Measurements from ENCODE around the gene CALHM3.
A peak's percentile ranks its signal among the peaks of the same experiment; 100 is the strongest.

The CALHM3 gene

DNA sequence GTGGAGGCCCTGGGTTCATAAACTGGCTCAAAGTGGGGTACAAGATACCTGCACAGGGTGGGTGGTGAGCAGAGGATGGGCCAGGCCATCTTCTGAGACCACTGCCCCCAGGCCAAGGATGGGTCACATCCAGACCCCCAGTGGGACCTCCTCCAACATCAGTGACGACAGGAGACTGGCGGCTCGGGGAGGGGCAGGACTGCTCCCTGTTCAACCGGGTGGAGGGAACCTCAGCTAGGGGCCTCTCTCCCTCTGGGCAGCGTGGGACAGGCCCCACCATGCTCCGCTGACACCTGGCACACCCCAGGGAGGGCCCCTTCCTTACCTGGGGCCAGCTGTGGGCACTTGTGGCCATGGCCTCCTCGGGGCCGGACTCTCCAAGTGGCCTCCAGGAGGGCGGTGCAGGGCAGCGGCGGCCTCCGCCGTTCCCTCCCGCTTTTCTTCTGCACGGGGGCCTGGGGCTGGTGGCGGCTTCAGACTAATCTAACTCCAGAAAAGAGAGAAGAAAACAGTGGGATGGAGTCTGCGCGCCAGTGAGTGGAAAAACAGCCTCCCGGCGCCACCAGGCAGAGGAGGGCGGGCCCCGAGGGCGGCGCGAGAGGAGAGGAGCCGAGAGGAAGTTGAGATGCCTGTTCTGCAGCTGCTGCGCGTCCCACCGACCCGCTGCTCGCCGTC lies 27.1 kb downstream of the CALHM3 start, which contains the start of gene CALHM2:
TSS of gene CALHM2 (minus strand) at position 540 of the 675 bp plus-strand sequence. CDS start 2,429 bp downstream, outside the sequence.
- Histone ChIP-seq H3K4me3 (ENCODE audit: low read depth in 1 of 2, low read length in 1 of 2) (peak within 1 kb of the TSS; percentile 12 to 35), H3K4me1 (ENCODE audit: control insufficient read depth in 1 of 2, insufficient read depth in 1 of 2, low read depth in 1 of 2, low read length in 1 of 2) (peaks cover 7 to 13% of the 10 kb centered on the region in 2 experiments), H3K27ac (no peak within 1 kb of the TSS), H3K9me3 (no peaks in the 10 kb centered on the region), H3K36me3 (no peaks in the 10 kb centered on the region), H3K27me3 (peaks cover 59% of the 10 kb centered on the region)
- TF ChIP-seq, protein P1, sequence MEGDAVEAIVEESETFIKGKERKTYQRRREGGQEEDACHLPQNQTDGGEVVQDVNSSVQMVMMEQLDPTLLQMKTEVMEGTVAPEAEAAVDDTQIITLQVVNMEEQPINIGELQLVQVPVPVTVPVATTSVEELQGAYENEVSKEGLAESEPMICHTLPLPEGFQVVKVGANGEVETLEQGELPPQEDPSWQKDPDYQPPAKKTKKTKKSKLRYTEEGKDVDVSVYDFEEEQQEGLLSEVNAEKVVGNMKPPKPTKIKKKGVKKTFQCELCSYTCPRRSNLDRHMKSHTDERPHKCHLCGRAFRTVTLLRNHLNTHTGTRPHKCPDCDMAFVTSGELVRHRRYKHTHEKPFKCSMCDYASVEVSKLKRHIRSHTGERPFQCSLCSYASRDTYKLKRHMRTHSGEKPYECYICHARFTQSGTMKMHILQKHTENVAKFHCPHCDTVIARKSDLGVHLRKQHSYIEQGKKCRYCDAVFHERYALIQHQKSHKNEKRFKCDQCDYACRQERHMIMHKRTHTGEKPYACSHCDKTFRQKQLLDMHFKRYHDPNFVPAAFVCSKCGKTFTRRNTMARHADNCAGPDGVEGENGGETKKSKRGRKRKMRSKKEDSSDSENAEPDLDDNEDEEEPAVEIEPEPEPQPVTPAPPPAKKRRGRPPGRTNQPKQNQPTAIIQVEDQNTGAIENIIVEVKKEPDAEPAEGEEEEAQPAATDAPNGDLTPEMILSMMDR (IDR thresholded peaks at IDR 0.05) = no peak

DNA sequence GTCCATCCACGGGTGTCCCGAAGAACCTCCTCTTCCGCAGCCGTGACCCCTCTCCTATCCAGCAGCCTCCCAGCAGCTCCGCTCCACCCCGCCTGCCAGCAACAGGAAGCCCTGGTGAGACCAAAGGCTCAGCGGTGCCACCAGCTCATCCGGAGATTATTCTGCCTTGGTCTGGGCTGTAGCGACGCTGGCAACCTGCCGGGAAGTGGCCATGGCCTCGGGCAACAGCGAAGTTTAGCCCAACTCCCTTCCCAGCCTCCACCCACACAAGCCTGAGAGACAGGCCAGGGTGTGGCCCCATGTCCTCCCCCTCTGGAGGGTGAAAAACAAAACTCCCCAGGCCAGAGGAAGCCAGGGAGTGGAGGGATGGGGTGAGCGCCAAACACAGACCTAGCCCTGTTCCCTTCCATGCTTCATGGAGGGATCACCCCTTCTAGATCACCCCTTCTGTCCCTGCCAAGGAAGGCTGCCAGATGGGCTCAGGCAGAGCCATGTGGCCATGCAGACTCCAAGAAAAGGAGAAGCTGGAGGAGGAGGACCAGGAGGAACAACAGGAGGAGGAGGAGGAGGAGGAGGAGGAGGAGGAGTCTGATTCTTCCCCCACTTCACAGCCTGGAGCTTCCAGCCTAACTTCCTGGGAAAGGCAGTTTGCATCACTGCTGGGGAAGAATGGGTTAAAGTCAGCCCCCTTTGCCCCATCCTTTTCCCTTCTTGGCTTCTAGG lies 27.8 kb downstream of the CALHM3 start:
- H3K4me3 ChIP-seq (ENCODE audit: low read depth in 1 of 2, low read length in 1 of 2) = no peak overlapping the region
- H3K27me3 ChIP-seq = peaks cover 59% of the 10 kb centered on the region
- H3K36me3 ChIP-seq = peaks cover 3% of the 10 kb centered on the region
- H3K4me1 ChIP-seq (ENCODE audit: control insufficient read depth in 1 of 2, insufficient read depth in 1 of 2, low read depth in 1 of 2, low read length in 1 of 2) = peaks cover 7 to 13% of the 10 kb centered on the region in 2 experiments
- no peak overlapping the region for H3K27ac ChIP-seq
- H3K9me3 ChIP-seq = no peaks in the 10 kb centered on the region
- TF ChIP-seq, protein P1 (IDR thresholded peaks at IDR 0.05) = no peak

DNA sequence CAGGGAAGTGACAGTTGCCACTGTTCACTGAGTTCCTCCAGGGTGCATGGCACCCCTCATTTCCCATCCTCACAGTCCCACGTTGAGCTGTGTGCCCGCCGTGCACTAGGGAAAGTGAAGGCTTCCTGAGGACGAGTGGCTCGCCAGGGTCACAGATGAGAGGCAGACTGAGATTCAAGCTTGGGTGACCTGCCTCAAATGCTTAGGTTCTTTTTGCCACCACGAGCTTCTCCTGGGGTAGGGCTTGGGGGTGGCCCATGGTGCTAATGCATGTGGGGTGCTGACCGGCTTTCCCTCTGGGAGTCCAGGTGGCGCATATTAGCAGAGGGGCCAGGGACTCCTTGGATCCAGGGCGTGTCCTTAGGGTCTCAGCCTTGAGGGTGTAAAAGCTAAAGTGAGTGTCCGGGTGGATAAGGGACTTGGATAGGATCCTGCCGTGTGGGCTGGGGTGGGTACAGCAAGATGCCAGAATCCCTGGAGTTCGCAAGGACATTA lies 28.8 kb downstream of the CALHM3 start:
- Histone ChIP-seq H3K9me3 (no peaks in the 10 kb centered on the region), H3K4me1 (ENCODE audit: control insufficient read depth in 1 of 2, insufficient read depth in 1 of 2, low read depth in 1 of 2, low read length in 1 of 2) (peaks cover 7 to 13% of the 10 kb centered on the region in 2 experiments), H3K27ac (no peak overlapping the region), H3K4me3 (ENCODE audit: low read depth in 1 of 2, low read length in 1 of 2) (no peak overlapping the region), H3K27me3 (peaks cover 59% of the 10 kb centered on the region), H3K36me3 (peaks cover 13% of the 10 kb centered on the region)
- TF ChIP-seq, protein P1 (IDR thresholded peaks at IDR 0.05) = no peak

DNA sequence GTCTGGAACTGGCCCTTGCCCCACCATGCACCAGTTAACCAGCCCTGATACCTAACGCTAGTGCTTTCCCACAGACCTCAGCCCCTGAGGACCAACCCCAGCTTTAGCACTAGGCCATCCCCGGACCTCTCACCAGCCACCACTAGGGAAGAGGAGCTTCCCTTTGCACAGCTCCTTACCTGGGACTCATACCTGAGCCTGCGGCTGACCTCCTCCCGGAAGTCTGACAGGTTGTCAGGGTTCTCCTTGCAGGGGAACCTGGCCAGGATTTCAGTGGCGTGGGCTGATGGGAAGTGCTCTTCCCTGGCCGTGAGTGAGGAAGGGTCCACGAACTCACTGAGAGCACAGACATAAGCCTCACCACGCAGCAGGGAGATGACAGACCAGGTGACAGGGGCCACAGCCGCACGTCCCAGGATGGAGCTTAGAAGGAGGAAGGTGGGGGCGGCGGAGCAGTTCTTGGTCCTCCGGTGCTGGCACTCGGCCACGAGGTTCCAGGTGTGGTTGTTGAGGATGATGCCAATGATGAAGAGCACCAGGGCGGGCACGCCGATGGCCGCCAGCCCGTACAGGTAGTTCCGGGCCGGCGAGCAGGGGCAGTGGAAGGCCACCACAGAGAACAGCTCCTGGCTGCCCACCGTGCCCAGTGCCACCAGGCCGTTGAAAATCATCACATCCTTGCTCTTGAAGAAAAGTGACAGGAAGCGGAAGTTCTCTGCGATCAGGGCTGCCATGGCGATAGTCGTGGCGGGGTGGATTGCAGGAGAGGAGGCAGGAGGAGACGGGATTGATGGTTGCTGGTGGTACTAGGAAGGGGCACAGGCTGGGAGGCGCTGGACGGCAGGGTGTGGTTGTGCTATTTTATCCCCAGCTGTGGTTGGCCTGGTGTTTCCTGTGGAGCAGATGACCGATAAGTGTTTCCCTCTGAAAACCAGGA lies 29.6 kb downstream of the CALHM3 start:
- peaks cover 21% of the 10 kb centered on the region for H3K36me3 ChIP-seq
- H3K4me1 ChIP-seq (ENCODE audit: control insufficient read depth in 1 of 2, insufficient read depth in 1 of 2, low read depth in 1 of 2, low read length in 1 of 2) = peaks cover 7 to 13% of the 10 kb centered on the region in 2 experiments
- no peak overlapping the region for H3K27ac ChIP-seq
- no peaks in the 10 kb centered on the region for H3K9me3 ChIP-seq
- TF ChIP-seq, protein P1 (IDR thresholded peaks at IDR 0.05) = no peak
- H3K27me3 ChIP-seq = peaks cover 52% of the 10 kb centered on the region
- no peak overlapping the region for H3K4me3 ChIP-seq (ENCODE audit: low read depth in 1 of 2, low read length in 1 of 2)

DNA sequence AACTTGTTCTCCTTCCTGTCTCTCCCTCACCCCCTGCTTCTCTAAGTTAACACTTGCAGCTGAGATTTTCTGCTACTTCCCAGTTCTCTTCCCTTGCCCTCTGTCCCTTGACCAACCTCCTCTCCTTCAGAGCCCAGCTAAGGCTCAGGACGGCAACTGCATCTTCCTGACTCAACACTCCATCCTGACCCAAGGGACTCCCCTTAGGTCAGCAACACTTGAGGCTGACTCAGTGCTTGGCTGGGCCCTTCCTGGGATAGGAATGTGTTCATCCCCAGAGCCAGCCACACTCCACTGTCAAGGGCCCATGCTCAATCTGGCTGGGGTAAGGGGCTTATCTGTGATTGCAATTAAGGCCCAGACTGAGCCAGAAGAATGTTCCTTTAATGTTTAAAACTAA lies 30.3 kb downstream of the CALHM3 start:
- Histone ChIP-seq H3K27me3 (peaks cover 45% of the 10 kb centered on the region), H3K36me3 (peaks cover 28% of the 10 kb centered on the region), H3K4me3 (ENCODE audit: low read depth in 1 of 2, low read length in 1 of 2) (no peak overlapping the region), H3K4me1 (ENCODE audit: control insufficient read depth in 1 of 2, insufficient read depth in 1 of 2, low read depth in 1 of 2, low read length in 1 of 2) (peaks cover 7 to 13% of the 10 kb centered on the region in 2 experiments), H3K9me3 (no peaks in the 10 kb centered on the region), H3K27ac (no peak overlapping the region)
- TF ChIP-seq, protein P1 (IDR thresholded peaks at IDR 0.05) = no peak

All from neutrophil (primary cell).